Liver (tissue), 9 donors: Measurements from ENCODE around the gene SMIM23. TPM values are rescaled to one million over a fixed set of nuclear protein-coding genes. Genes with fewer than 3 reads are reported as not detected.

Experiments used
- DNase-seq: peaks from one replicate; pipeline ENCODE4 v3.0.0-alpha.2; 2017; ENCODE audit warnings: low spot score
- H3K27ac ChIP-seq, 2 donors: one replicate each; pipeline ENCODE4 v1.7.0; 2013; ENCODE audit warnings: inconsistent platforms in 2 of 2, low read length in 2 of 2, control low read depth in 1 of 2, low read depth in 1 of 2, mild to moderate bottlenecking in 1 of 2
- H3K27me3 ChIP-seq, 4 donors: one replicate each; pipeline versions ENCODE4 v1.6.1 to v1.7.0; 2013; ENCODE audit warnings: low read length in 3 of 4, inconsistent platforms in 1 of 4, mild to moderate bottlenecking in 1 of 4, moderate library complexity in 1 of 4; ENCODE audit not compliant: control insufficient read depth in 4 of 4, insufficient read depth in 4 of 4
- H3K36me3 ChIP-seq, 4 donors: one replicate each; pipeline versions ENCODE4 v1.6.1 to v1.7.0; 2013; ENCODE audit warnings: low read length in 3 of 4, mild to moderate bottlenecking in 3 of 4, low read depth in 1 of 4, moderate library complexity in 1 of 4; ENCODE audit not compliant: control insufficient read depth in 4 of 4, insufficient read depth in 3 of 4
- H3K4me1 ChIP-seq, 4 donors: one replicate each; pipeline versions ENCODE4 v1.6.1 to v1.7.0; 2013; ENCODE audit warnings: low read length in 3 of 4, mild to moderate bottlenecking in 3 of 4, moderate library complexity in 1 of 4; ENCODE audit not compliant: control insufficient read depth in 4 of 4, insufficient read depth in 4 of 4
- H3K4me3 ChIP-seq, 3 donors: one replicate each; pipeline versions ENCODE4 v1.6.1 to v1.7.0; 2013; ENCODE audit warnings: low read length in 3 of 3, control low read depth in 1 of 3, low read depth in 1 of 3, mild to moderate bottlenecking in 1 of 3
- H3K9ac ChIP-seq, 2 donors: one replicate each; pipeline ENCODE4 v1.7.0; 2013; ENCODE audit warnings: low read length in 2 of 2, mild to moderate bottlenecking in 2 of 2, moderate library complexity in 2 of 2, control low read depth in 1 of 2, low read depth in 1 of 2
- H3K9me3 ChIP-seq, 4 donors: one replicate each; pipeline versions ENCODE4 v1.6.1 to v1.7.0; 2013; ENCODE audit warnings: low read length in 3 of 4; ENCODE audit not compliant: control insufficient read depth in 4 of 4
- CTCF ChIP-seq: fragments of 150-350 bp; IDR thresholded peaks from 2 replicates; pipeline ENCODE4 v1.5.1; 2017; ENCODE audit warnings: improper control_type of control experiment, low read depth, low read length; ENCODE audit not compliant: missing input control
- EGR1 ChIP-seq, 2 donors: IDR thresholded peaks; 2 replicates each; pipeline ENCODE4 v1.6.1; 2016 to 2018; ENCODE audit warnings: antibody characterized with exemption in 2 of 2, low read depth in 2 of 2
- FOXA1 ChIP-seq: IDR thresholded peaks from 2 replicates; pipeline ENCODE4 v1.6.1; 2016; ENCODE audit warnings: antibody characterized with exemption
- FOXA2 ChIP-seq: IDR thresholded peaks from 2 replicates; pipeline ENCODE4 v1.6.1; 2016; ENCODE audit warnings: antibody characterized with exemption
- GABPA ChIP-seq, 2 donors: IDR thresholded peaks in 1 of 2; conservative IDR thresholded peaks in 1 of 2; 2 replicates each; pipeline ENCODE4 v1.6.1; 2016; ENCODE audit warnings: antibody characterized with exemption in 2 of 2, mild to moderate bottlenecking in 1 of 2, moderate library complexity in 1 of 2
- HNF4A ChIP-seq, 2 donors: conservative IDR thresholded peaks; 2 replicates each; pipeline ENCODE4 v1.6.1; 2016; ENCODE audit warnings: antibody characterized with exemption in 2 of 2, mild to moderate bottlenecking in 2 of 2
- HNF4G ChIP-seq: IDR thresholded peaks from 2 replicates; pipeline ENCODE4 v1.6.1; 2016; ENCODE audit warnings: antibody characterized with exemption
- JUND ChIP-seq, 2 donors: IDR thresholded peaks; 2 replicates each; pipeline ENCODE4 v1.6.1; 2016; ENCODE audit warnings: antibody characterized with exemption in 2 of 2
- MAX ChIP-seq: IDR thresholded peaks from 2 replicates; pipeline ENCODE4 v1.6.1; 2016; ENCODE audit warnings: antibody characterized with exemption
- NR2F2 ChIP-seq: IDR thresholded peaks from 2 replicates; pipeline ENCODE4 v1.6.1; 2016; ENCODE audit warnings: antibody characterized with exemption
- RAD21 ChIP-seq, 2 donors: IDR thresholded peaks; 2 replicates each; pipeline ENCODE4 v1.6.1; 2016; ENCODE audit warnings: antibody characterized with exemption in 2 of 2, mild to moderate bottlenecking in 2 of 2
- RXRA ChIP-seq, 2 donors: IDR thresholded peaks; 2 replicates each; pipeline ENCODE4 v1.6.1; 2017 to 2018; ENCODE audit warnings: antibody characterized with exemption in 2 of 2, mild to moderate bottlenecking in 1 of 2
- SP1 ChIP-seq: IDR thresholded peaks from 2 replicates; pipeline ENCODE4 v1.6.1; 2018; ENCODE audit warnings: antibody characterized with exemption, mild to moderate bottlenecking
- TAF1 ChIP-seq: conservative IDR thresholded peaks from 2 replicates; pipeline ENCODE4 v1.6.1; 2016; ENCODE audit warnings: antibody characterized with exemption, mild to moderate bottlenecking
- YY1 ChIP-seq: IDR thresholded peaks from 2 replicates; pipeline ENCODE4 v1.6.1; 2016; ENCODE audit warnings: antibody characterized with exemption, mild to moderate bottlenecking
- WGBS: extraction: QIAGEN DNeasy Blood & Tissue Kit; methylation state at CpG from one replicate; pipeline ENCODE4 v1.1.7; 2013; 5-methylcytosine and 5-hydroxymethylcytosine counted together
- polyA plus RNA-seq, 2 donors: library from polyadenylated mRNA; stranded (reverse) in 1 of 2; unstranded in 1 of 2; fragments of 200-250 nt in 1 of 2; fragments of >200 nt in 1 of 2; fragmentation: Nextera tagmentation in 1 of 2; extraction: Ambion mirVana in 1 of 2; gene quantifications; one replicate each; pipeline versions ENCODE4 v1.2.1 to v1.2.3, GENCODE V29; 2013 to 2015
- total RNA-seq, 2 donors: library from RNA; depleted of rRNA; stranded (reverse); fragments of >200 nt; gene quantifications; one replicate each; pipeline ENCODE4 v1.2.3, GENCODE V29; 2014
- TF ChIP-seq, protein P1 (sequence below): IDR thresholded peaks from 2 replicates; pipeline ENCODE4 v1.6.1; 2016; ENCODE audit warnings: antibody characterized with exemption
- TF ChIP-seq, protein P2 (sequence below): IDR thresholded peaks from 2 replicates; pipeline ENCODE4 v1.6.1; 2016; ENCODE audit warnings: antibody characterized with exemption
- TF ChIP-seq, protein P3 (sequence below): IDR thresholded peaks from 2 replicates; pipeline ENCODE4 v1.6.1; 2016; ENCODE audit warnings: antibody characterized with exemption, mild to moderate bottlenecking
- donor health status: healthy.
- donor health status: healthy.
- donor health status: healthy.
- donor health status: healthy.
- donor health status: healthy.

The SMIM23 gene
- total and polyA plus RNA-seq, 4 donors = not detected

GRCh38 chr5:171757853-171758535, 27.6 kb upstream of the SMIM23 start:
- Histone ChIP-seq H3K9me3 (peaks cover 0 to 3% (median 0%) of the 10 kb centered on the region in 4 donors), H3K9ac (no peak overlapping the region), H3K4me3 (no peak overlapping the region), H3K27ac (no peak overlapping the region), H3K4me1 (peaks cover 0 to 7% (median 0%) of the 10 kb centered on the region in 4 donors), H3K27me3 (no peaks in the 10 kb centered on the region), H3K36me3 (no peaks in the 10 kb centered on the region)
- WGBS = 79% methylated on average over 4 of the region's 4 CpGs
- no peak for DNase-seq
- TF ChIP-seq JUND (IDR thresholded peaks at IDR 0.05) (no peak), FOXA2 (no peak), YY1 (no peak), HNF4A (conservative IDR thresholded peaks at IDR 0.05) (no peak), SP1 (no peak), NR2F2 (no peak), RAD21 (IDR thresholded peaks at IDR 0.05) (no peak), EGR1 (IDR thresholded peaks at IDR 0.05; ENCODE audit: low read depth in 2 of 2) (no peak), HNF4G (no peak), GABPA (IDR thresholded peaks at IDR 0.05 in 1 of 2, conservative IDR thresholded peaks at IDR 0.05 in 1 of 2) (no peak), MAX (no peak), RXRA (IDR thresholded peaks at IDR 0.05) (no peak), FOXA1 (no peak), TAF1 (no peak), CTCF (no peak)
- TF ChIP-seq, protein P1, sequence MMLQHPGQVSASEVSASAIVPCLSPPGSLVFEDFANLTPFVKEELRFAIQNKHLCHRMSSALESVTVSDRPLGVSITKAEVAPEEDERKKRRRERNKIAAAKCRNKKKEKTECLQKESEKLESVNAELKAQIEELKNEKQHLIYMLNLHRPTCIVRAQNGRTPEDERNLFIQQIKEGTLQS = no peak
- TF ChIP-seq, protein P2, sequence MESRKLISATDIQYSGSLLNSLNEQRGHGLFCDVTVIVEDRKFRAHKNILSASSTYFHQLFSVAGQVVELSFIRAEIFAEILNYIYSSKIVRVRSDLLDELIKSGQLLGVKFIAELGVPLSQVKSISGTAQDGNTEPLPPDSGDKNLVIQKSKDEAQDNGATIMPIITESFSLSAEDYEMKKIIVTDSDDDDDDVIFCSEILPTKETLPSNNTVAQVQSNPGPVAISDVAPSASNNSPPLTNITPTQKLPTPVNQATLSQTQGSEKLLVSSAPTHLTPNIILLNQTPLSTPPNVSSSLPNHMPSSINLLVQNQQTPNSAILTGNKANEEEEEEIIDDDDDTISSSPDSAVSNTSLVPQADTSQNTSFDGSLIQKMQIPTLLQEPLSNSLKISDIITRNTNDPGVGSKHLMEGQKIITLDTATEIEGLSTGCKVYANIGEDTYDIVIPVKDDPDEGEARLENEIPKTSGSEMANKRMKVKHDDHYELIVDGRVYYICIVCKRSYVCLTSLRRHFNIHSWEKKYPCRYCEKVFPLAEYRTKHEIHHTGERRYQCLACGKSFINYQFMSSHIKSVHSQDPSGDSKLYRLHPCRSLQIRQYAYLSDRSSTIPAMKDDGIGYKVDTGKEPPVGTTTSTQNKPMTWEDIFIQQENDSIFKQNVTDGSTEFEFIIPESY = no peak
- TF ChIP-seq, protein P3, sequence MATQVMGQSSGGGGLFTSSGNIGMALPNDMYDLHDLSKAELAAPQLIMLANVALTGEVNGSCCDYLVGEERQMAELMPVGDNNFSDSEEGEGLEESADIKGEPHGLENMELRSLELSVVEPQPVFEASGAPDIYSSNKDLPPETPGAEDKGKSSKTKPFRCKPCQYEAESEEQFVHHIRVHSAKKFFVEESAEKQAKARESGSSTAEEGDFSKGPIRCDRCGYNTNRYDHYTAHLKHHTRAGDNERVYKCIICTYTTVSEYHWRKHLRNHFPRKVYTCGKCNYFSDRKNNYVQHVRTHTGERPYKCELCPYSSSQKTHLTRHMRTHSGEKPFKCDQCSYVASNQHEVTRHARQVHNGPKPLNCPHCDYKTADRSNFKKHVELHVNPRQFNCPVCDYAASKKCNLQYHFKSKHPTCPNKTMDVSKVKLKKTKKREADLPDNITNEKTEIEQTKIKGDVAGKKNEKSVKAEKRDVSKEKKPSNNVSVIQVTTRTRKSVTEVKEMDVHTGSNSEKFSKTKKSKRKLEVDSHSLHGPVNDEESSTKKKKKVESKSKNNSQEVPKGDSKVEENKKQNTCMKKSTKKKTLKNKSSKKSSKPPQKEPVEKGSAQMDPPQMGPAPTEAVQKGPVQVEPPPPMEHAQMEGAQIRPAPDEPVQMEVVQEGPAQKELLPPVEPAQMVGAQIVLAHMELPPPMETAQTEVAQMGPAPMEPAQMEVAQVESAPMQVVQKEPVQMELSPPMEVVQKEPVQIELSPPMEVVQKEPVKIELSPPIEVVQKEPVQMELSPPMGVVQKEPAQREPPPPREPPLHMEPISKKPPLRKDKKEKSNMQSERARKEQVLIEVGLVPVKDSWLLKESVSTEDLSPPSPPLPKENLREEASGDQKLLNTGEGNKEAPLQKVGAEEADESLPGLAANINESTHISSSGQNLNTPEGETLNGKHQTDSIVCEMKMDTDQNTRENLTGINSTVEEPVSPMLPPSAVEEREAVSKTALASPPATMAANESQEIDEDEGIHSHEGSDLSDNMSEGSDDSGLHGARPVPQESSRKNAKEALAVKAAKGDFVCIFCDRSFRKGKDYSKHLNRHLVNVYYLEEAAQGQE = no peak
